ENCODE measurements around the gene SMPD3. TPM values are rescaled to one million over a fixed set of nuclear protein-coding genes. Genes with fewer than 3 reads are reported as not detected.

The SMPD3 gene
- total RNA-seq, 1 experiment from 2014 or later = 0.77 TPM

- CTCF ChIA-PET = no interaction called here
- Histone ChIP-seq H3K27me3 (ENCODE audit: control insufficient read depth, insufficient read depth, low read length) (no peaks in the 10 kb centered on the region), H3K4me1 (ENCODE audit: control insufficient read depth, insufficient read depth, low read length) (no peaks in the 10 kb centered on the region), H3K27ac (ENCODE audit: low read length) (no peak overlapping the region), H3K4me3 (ENCODE audit: low read depth in 2 of 2, low read length in 2 of 2) (no peak overlapping the region), H3K36me3 (ENCODE audit: control insufficient read depth, insufficient read depth, low read length) (no peaks in the 10 kb centered on the region), H3K9me3 (ENCODE audit: control insufficient read depth, insufficient read depth, low read depth, low read length) (no peaks in the 10 kb centered on the region)
- ATAC-seq (no peak), DNase-seq (ENCODE audit: low read depth, low spot score) (no peak)
- TF ChIP-seq REST (IDR thresholded peaks at IDR 0.05; ENCODE audit: insufficient read depth in 1 of 2, low read depth in 2 of 2, low read length in 1 of 2) (no peak), SIN3A (IDR thresholded peaks at IDR 0.05; ENCODE audit: borderline replicate concordance, insufficient read depth, low read depth, low read length) (no peak), POLR2AphosphoS5 (IDR thresholded peaks at IDR 0.05; ENCODE audit: low read depth, low read length) (no peak), TCF7L2 (IDR thresholded peaks at IDR 0.05; ENCODE audit: low read depth, low read length) (no peak), CTCF (IDR thresholded peaks at IDR 0.05) (no peak)
- POLR2A ChIA-PET = no interaction called here
- BruUV-seq (replicated peaks) = no TSS peak
- in situ Hi-C loops (cut with HindIII; ENCODE audit: low pct_unique_long_range_greater_than_20kb, low sequenced_read_pairs) (no loop called here), intact Hi-C loops (cut with micrococcal nuclease; ENCODE audit: unreplicated experiment) (no loop called here)
These were observed 48.0 kb downstream of the SMPD3 start for GRCh38 chr16:68400083-68400923.

GRCh38 chr16:68399456-68399855 is 48.9 kb downstream of the SMPD3 start:
- in situ Hi-C loops (cut with HindIII; ENCODE audit: low pct_unique_long_range_greater_than_20kb, low sequenced_read_pairs) = no loop called here
- H3K4me3 ChIP-seq (ENCODE audit: low read depth in 2 of 2, low read length in 2 of 2) = no peak overlapping the region

More at GRCh38 chr16:68399456-68399855, 48.9 kb downstream of the SMPD3 start:
- Histone ChIP-seq H3K36me3 (ENCODE audit: control insufficient read depth, insufficient read depth, low read length) (no peaks in the 10 kb centered on the region), H3K27ac (ENCODE audit: low read length) (no peak overlapping the region), H3K4me1 (ENCODE audit: control insufficient read depth, insufficient read depth, low read length) (no peaks in the 10 kb centered on the region), H3K27me3 (ENCODE audit: control insufficient read depth, insufficient read depth, low read length) (no peaks in the 10 kb centered on the region), H3K9me3 (ENCODE audit: control insufficient read depth, insufficient read depth, low read depth, low read length) (no peaks in the 10 kb centered on the region)
- ATAC-seq (no peak), DNase-seq (ENCODE audit: low read depth, low spot score) (no peak)
- no TSS peak for BruUV-seq (replicated peaks)
- CTCF ChIA-PET = interaction anchor here (0.5 kb wide), 1 partner anchor 32 kb away, joined by 4 read pairs; no protein-coding TSS in a partner anchor
- POLR2A ChIA-PET = no interaction called here
- intact Hi-C loops (cut with micrococcal nuclease; ENCODE audit: unreplicated experiment) = no loop called here
- TF ChIP-seq SIN3A (IDR thresholded peaks at IDR 0.05; ENCODE audit: borderline replicate concordance, insufficient read depth, low read depth, low read length) (no peak), TCF7L2 (IDR thresholded peaks at IDR 0.05; ENCODE audit: low read depth, low read length) (no peak), POLR2AphosphoS5 (IDR thresholded peaks at IDR 0.05; ENCODE audit: low read depth, low read length) (no peak), REST (IDR thresholded peaks at IDR 0.05; ENCODE audit: insufficient read depth in 1 of 2, low read depth in 2 of 2, low read length in 1 of 2) (no peak), CTCF (IDR thresholded peaks at IDR 0.05) (no peak)
